GM19468 (cell line): Measurements from ENCODE around the gene ANAPC15.
"Not testable (repeated sequence)": the region's sequence is repeated elsewhere in the genome, so short reads cannot be mapped to it uniquely, and the experiment has no call there.

Source experiments
- ATAC-seq: cut with Tn5 transposase; IDR thresholded peaks from one replicate; pipeline ENCODE4 v1.9.1; 2021; ENCODE audit warnings: mild to moderate bottlenecking, moderate library complexity, moderate number of reproducible peaks; ENCODE audit not compliant: unreplicated experiment; ENCODE audit errors: extremely low read depth

ANAPC15 gene

DNA sequence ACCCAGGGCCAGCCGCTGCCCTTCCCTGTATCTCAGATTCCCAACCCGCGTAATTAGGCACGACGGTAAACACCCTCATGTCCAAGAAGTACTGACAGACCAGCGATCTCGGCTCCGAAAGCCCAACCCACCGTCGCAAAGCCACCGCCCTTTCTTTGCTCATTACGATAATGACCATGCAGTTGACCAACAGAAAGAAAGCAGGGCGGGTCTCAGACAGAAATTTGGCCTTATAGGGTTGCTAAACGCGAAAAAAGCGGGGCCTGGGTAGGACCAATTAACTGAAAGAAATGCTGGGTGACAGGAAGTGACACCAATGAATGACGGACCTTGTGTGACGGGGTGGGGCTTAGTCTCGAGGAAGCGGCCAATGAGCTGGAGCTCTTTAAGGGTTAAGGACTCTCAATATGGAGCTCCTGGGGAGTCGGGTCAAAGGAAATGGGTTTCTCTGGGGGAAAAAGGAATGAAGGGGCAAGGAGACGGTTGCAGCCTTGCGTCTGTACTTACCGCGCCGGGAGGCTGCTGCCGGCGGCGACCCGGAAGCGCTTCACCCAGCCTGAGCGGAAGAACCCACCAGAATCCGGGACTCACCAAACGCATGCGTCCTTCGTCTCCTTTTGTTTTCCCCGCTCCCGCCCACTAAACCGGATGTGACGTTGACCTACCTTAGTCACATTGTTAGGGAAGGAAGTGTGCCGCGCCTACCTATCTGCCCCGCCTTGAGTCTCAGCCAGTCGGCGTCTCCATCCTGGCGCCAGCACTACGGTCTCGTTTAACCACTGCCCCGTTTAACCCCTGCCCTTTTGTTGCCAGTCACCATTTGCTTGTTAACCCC, at the start of gene ANAPC15:
ANAPC15 (minus strand) TSS at position 553 of the 835 bp plus-strand sequence. CDS start 1,419 bp downstream, outside the sequence.
- peak; percentile 81 for ATAC-seq

DNA sequence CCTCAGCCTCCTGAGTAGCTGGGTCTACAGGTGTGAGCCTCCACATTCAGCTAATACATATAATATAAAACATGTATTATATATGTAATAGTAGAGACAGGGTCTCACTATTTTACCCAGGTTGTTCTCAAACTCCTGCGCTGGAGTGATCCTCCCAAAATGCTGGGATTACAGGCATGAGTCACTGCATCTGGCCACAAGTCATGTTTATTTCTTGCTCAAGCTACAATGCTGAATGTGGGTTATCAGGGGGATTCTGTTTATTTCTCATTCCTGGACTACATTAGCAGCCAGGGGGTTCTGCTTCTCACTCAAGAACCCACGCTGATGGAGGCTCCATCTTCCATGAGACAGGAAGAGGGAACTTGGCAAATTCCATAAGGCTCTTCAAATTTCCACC, 47.8 kb upstream of the ANAPC15 start:
- ATAC-seq = no peak

DNA sequence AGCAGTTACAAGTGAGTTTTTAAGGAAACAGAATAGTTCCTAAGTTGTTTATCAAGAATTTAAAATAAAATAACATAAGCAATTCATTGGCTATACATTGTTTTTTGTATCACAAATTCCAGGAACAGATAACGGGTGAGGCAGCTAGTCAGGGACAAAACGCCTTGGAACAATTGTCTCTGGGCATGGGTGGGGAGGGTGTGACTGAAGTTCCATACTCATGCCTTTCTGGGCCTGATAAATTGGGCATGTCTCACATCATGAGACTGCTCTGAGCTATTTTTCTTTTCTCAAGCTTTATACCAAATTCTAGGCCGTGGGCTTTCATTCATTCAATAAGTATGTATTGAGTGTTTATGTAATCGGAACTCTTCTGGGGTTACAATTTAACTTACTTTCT, 44.6 kb upstream of the ANAPC15 start:
- ATAC-seq = no peak

DNA sequence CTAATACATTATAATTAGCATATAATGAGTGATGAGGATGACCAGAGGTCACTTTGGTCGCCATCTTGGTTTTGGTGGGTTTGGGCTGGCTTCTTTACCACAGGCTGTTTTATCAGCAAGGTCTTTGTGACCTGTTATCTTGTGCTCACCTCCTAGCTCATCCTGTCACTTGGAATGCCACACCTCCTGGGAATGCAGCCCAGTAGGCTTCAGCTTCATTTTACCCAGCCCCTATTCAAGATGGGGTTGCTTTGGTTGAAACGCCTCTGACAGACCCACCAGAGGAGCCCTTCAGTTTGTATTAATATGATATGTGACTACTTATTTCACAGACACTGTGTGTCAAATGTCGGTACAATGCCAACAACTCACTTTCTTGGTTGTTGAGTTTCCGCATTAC, 43.3 kb upstream of the ANAPC15 start:
- no peak for ATAC-seq

DNA sequence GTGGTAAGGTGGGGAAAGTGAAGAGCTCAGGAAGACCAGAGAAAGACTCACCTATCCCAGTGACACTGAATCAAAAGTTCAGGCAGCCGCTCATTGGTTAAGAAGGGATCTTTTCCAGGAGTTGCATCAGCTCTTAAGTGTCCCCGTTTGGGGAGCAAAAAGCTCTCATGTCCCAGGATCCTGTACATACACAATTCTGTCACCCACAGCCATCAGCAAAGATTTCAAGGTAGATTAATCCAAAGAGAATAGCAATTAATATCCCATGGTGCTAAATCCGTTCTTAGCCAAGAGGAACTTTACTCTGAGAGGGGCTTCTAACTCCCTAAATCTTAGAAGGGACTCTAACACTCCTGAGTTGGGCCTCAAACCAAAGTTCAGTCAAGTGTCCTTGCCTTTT, 42.3 kb upstream of the ANAPC15 start:
- no peak for ATAC-seq

DNA sequence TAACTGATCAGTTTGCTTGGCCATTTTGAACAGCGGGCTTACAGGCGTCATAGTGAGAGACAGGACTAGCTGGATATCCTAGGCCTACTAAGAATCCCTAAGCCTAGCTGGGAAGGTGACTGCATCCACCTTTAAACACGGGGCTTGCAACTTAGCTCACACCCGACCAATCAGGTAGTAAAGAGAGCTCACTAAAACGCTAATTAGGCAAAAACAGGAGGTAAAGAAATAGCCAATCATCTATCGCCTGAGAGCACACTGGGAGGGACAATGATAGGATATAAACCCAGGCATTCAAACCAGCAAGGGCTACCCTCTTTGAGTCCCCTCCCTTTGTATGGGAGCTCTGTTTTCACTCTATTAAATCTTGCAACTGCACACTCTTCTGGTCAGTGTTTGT, 41.4 kb upstream of the ANAPC15 start:
- not testable (repeated sequence) for ATAC-seq

DNA sequence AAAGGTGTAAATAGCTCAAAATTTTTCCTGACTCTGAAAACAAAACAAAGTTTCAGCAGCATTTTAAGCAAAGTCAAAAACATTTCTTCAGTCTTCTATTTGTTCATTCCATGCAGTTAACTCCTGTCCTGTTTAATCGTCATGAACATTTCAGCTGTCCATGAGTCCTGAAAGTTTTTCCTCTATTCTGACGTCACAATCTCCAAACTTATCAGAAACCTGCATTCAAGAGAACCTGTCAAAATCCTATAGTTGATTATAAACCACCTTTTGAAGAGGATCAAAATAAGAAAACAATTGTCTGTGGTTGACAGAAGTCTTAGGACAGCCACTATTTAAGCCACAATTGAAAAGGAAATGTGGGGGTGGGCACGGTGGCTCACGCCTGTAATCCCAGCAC, 38.4 kb upstream of the ANAPC15 start:
- no peak for ATAC-seq

DNA sequence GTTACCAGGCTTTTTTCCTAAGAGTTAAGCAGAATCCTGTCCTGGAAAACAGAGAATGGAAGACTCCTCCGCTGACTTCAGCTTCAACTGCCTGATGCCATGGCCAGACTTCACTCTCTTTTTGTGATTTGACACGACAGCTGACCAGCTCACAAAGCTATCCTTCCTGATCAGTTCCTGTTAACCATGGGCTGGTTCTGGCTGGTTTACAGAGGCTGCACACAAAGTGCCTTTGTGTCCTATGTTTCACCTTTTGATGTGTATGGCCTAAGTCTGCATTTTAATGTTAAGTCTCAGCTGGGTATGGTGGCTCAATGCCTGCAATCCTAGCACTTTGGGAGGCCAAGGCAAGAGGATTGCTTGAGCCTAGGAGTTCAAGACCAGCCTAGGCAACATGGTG, 34.1 kb upstream of the ANAPC15 start:
- no peak for ATAC-seq

DNA sequence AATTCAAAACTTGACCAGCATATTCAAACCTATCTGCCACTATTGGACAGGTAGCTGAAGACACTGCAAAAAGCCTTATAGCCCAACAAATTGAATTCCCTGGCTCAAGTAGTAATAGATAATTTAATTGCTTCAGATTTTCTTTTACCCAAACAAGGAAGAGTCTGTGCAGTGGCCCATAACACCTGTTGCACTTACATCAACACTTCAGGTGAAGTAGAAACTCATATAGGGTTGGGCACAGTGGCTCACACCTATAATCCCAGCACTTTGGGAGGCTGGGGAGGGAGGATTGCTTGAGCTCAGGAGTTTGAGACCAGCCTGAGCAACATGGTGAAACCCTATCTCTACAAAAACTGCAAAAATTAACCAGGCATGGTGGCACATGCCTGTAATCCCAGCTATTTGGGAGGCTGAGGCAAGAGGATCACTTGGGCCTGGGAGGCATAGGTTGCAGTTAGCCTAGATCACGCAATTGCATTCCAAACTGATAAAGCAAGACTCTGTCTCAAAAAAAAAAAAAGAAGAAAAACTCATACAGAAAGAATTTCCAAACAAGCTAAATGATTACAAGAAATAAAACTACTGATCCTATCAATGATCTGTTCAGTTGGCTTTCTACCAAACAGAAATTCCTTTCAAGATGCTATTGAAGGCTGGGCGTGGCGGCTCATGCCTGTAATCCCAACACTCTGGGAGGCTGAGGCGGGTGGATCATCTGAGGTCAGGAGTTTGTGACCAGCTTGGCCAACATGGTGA, 32.5 kb upstream of the ANAPC15 start:
- no peak for ATAC-seq

DNA sequence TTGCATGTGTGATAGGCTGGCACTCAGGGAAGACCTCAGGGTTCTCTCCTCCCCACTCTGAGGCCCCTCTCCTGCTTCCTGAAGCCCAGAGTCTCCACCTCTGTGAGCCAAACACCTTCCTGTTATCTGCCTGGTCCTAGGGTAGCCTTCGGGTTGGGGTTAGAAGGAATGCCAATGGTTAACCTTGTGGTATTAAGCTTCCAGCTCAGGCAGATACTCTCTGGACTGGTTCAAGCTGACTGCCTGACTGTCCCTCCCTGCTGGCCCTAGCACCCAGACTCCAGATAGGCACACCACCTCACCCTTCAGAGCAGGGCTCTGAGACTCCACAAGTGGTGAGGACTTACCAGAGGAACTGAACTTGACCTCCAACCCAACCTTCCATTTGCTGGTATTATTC, 30.0 kb upstream of the ANAPC15 start:
- not testable (repeated sequence) for ATAC-seq

DNA sequence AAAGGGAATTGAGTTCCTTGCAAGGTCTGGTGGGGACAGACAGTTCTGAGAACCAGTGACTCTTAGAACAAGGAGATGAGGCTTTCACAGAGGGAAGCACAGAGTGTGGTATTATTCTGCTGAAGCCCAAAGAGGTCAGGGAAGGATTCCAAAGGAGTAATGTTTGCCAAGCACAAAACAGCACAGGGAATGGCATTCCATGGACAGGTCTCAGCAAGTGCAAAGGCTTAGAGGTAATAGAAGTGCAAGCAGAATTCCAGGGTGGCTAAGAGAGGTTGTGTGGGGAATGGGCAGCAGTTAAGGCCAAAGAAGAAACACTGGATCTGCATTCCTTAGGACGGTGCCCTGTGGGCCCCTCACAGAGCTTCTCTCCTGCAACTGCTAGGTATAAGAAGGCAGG, 29.6 kb upstream of the ANAPC15 start:
- not testable (repeated sequence) for ATAC-seq

DNA sequence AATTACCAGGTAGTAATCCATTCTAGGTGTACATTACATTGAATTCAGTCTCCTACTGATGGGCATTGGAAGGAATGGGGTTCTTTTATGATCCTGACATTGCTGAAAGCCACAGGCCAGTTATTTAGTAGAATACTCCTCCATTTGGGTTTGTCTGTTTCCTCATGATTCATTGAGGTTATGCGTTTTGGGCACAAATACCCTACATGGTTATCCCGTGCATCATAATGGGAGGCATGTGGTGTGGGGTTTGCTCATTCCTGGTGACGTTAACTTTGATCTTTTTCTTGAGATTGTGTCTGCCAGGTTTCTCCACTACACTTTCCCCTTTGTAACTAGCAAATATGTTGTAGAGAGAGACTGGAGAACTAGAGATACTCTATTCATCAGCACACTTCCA, 28.6 kb upstream of the ANAPC15 start:
- no peak for ATAC-seq

DNA sequence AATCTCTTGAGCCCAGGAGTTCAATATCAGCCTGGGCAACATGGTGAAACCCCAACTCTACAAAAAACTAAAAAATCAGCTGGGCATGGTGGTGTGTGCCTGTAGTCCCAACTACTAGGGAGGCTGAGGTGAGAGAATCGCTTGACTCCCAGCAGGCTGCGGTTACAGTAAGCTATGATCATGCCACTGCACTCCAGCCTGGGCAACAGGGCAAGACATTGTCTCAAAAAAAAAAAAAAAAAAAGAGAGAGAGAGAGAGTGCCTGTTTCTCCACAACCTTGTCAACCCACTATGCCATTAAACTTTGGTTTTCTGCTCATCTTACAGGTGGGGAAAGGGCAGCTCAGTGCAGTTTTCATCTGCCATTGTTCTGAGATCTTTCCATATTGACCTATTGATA, 28.2 kb upstream of the ANAPC15 start:
- ATAC-seq = no peak

DNA sequence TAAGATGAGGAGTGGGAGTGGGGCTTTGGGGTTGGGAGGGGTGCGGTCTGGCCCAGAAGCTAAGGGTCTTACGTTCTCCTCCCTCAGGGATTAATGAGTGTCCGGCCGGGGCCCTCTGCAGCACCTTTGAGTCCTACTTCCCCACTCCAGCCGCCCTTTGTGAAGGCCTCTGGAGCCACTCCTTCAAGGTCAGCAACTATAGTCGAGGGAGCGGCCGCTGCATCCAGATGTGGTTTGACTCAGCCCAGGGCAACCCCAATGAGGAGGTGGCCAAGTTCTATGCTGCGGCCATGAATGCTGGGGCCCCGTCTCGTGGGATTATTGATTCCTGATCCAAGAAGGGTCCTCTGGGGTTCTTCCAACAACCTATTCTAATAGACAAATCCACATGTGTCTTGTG, 27.0 kb upstream of the ANAPC15 start:
- ATAC-seq = no peak

DNA sequence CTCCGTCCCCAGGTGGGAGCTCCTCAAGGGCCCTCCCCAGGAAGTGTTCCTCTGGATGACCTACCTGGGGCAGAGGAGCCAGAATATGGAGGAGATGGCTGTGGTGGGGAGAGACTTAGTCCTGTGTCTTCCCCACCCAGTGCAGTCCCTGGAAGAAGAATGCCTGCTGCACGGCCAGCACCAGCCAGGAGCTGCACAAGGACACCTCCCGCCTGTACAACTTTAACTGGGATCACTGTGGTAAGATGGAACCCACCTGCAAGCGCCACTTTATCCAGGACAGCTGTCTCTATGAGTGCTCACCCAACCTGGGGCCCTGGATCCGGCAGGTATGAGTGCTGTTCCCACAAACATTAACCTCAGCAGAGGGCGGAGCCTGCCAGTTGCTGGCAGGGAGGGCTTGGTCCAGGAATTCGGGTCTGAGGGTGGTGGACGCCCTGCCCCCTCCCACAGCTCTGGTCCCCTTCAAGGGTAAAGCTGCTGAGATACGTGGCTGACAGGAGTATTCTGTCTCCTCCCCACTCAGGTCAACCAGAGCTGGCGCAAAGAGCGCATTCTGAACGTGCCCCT, 26.4 kb upstream of the ANAPC15 start:
- no peak for ATAC-seq

DNA sequence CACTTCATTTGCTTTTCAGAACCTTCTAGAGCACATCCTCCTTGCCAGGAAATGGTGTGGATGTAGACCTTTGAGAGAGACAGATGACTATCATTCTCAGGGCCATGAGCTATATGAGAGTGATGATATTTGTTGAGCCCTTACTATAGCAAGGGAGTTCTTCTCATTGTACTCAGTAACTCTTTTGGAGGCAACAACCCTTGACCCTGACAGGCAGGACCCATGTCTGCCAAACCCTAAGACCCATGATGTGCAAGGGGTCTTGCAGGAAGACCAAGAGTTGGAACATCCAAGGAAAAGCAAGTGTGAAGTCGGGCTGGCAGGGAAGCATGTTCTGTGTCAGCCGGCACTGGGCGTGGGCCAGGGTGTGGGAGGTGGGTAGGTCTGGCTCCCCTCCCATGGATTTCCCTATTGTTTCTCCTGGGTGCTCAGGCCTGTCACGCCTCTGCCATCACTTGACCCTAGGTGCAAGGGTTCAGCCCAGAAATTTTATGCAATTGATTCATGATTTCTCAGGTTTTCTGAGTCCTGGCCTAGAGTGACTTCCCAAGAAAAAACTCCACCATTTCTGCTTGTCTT, 24.3 kb upstream of the ANAPC15 start:
- ATAC-seq = no peak

DNA sequence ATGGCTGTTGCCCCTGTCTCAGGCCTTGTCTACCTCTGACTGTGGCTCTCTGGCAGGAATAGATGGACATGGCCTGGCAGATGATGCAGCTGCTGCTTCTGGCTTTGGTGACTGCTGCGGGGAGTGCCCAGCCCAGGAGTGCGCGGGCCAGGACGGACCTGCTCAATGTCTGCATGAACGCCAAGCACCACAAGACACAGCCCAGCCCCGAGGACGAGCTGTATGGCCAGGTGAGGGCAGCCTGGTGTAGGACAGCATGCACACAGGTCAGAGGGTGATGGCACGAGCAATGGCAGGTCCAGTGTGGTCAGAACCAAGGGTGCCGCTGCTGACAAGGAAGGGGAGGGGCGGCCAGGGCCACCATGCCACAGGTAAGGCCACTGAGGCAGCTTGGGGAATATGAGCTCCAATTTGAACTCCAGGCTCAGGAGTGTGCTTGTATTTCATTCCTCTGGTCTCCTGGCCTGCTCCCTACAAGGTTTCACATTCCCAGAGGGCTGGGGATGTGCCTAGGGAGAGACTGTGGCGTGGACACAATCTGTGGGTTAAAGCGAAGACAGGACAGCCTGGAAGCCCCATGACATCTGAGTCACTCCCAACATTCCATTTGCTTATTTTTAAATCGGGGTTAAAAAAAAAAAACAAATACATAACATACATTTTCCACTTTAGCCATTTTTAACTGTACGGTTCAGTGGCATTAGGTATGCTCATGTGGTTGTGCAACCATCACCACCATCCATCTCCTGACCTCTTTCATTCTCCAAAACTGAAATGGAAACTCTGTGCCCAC, 23.6 kb upstream of the ANAPC15 start:
- no peak for ATAC-seq

DNA sequence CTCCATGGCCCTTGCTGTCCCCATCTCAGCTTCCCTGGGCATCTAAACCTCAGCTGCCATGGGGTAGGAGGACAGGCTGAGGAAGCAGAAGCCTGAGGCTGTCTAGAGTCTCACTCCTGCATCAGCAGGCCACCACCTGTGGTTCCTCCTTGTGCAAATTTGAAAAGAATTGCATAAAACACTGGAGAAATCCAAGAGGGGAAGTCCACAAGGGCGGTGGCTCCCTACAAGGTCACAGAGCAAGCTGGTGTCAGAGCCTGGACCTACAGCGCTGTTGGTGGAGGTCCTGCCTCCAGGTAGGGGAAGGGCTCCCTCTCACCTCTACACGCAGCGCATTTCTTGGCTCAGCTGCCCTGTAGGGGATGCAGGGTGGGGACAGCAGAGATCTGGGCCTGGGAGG, 23.0 kb upstream of the ANAPC15 start, which contains the start of gene FOLR3:
FOLR3 (plus strand) TSS at position 253 of the 400 bp plus-strand sequence. CDS start 228 bp downstream, outside the sequence.
- not testable (repeated sequence) for ATAC-seq

DNA sequence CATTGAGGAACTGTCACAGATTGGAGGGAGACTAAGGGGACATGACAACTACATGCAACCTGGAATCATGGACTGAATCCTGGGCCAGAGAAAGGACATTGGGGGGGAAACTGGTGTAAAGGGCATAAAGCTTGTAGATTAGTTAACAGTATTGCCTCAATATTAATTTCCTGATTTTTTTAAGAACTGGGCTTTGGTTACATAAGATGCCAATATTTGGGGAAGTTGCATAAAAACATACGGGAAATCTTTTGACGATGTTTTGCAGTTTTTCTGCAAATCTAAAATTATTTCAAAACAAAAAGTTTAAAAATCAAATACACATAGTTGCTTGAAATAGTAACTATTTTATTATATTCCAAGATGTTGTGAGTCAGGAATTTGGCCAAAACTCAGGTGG, 20.2 kb upstream of the ANAPC15 start:
- ATAC-seq = no peak

DNA sequence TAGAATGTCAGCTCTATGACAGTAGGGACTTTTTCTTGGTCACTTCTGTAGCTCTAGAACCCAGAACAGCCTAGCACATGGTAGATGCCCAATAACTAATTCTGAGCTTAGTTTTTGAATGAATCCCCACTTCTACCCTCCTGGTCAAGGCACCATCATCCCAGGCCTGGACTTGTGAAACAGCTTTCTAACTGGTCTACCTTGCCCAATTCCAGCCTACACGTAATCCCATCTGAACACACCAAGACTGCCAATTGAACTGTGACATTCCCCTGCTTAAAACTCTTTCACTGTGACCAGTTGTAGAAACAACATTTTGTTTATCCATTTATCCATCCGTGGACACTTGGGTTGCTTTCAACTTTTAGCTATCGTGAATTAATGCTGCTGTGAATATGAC, 16.9 kb upstream of the ANAPC15 start:
- no peak for ATAC-seq
